ENCODE data around the gene GBA2.

GBA2 gene

GRCh38 chr9:35736201-35736633 lies 12.8 kb downstream of the GBA2 start:
- ChIA-PET POLR2A (interaction anchor here (1.0 to 2.0 kb wide), 2 partner anchors 12 to 46 kb away, joined by 3 to 9 read pairs; partner anchors contain the start of genes GBA2 and RGP1), CTCF (interaction anchor here (0.6 to 7.0 kb wide), 16 partner anchors 10 to 147 kb away, joined by 3 to 130 read pairs (median 4); partner anchors contain the start of genes GBA2 and RGP1)
- DNase-seq (ENCODE audit: low read depth, low spot score): no peak
- TF ChIP-seq CTCF (IDR thresholded peaks at IDR 0.05; ENCODE audit: insufficient read depth, low read length, missing control alignments): peak; percentile 95
- no peak overlapping the region for H3K4me3 ChIP-seq (ENCODE audit: low read depth, low read length)

DNA sequence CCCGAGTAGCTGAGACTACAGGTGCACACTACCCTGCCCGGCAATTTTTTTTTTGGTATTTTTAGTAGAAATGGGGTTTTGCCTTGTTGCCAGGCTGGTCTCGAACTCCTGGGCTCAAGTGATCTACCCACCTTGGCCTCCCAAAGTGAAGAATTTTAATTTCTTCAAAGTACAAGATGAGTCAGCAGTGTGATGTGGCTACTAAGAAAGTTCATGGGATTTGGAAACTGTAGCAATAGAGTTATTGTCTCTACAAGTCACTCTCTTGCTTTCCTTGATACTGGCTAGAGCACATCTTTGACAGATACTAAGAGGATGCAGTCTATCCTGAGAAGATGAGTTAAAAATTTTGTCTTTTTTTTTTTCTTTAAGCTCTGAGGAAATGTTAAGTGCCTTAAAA lies 14.9 kb downstream of the GBA2 start:
- peak overlapping the region; percentile 1; the same call in 1 of the 2 replicates for H3K4me3 ChIP-seq (ENCODE audit: low read depth, low read length)
- no peak for DNase-seq (ENCODE audit: low read depth, low spot score)
- CTCF ChIA-PET: interaction anchor here (0.8 to 7.0 kb wide), 7 partner anchors 12 to 177 kb away, joined by 3 to 130 read pairs (median 6); partner anchors contain the start of genes ARHGEF39, GBA2 and RGP1
- no peak for TF ChIP-seq CTCF (IDR thresholded peaks at IDR 0.05; ENCODE audit: insufficient read depth, low read length, missing control alignments)
- POLR2A ChIA-PET: interaction anchor here (0.5 to 0.6 kb wide), 2 partner anchors 12 to 89 kb away, joined by 3 to 4 read pairs; no protein-coding TSS in a partner anchor

DNA sequence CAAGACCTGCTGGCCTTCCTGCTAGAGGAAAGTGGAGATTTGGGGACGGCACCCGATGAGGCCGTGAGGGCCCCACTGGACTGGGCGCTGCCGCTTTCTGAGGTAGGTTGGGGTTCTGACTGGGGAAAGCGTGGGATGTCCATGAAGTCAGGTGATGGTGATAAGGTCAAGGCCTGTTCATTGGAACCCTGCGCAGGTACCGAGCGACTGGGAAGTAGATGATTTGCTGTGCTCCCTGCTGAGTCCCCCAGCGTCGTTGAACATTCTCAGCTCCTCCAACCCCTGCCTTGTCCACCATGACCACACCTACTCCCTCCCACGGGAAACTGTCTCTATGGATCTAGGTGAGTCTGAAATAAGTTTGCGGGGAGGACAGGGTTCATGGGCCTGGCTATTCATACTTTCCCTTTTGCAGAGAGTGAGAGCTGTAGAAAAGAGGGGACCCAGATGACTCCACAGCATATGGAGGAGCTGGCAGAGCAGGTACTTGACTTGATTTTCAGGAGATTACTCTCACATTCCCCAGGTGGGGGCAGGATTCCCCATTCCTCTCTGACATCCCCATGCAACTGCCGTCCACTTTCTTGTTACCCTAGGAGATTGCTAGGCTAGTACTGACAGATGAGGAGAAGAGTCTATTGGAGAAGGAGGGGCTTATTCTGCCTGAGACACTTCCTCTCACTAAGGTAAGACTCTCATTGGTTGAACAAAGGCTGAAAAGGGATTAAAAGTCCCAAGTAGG lies 16.1 kb downstream of the GBA2 start:
- TF ChIP-seq CTCF (IDR thresholded peaks at IDR 0.05; ENCODE audit: insufficient read depth, low read length, missing control alignments): peak; percentile 1
- ChIA-PET CTCF (interaction anchor here (0.6 to 31.2 kb wide), 7 partner anchors 10 to 218 kb away, joined by 3 to 816 read pairs (median 7); partner anchors contain the start of genes ARHGEF39 and TPM2), POLR2A (interaction anchor here (1.0 to 9.6 kb wide), 9 partner anchors 9 to 216 kb away, joined by 3 to 325 read pairs (median 5); partner anchors contain the start of genes ARHGEF39, CCDC107, GBA2 and RGP1)
- H3K4me3 ChIP-seq (ENCODE audit: low read depth, low read length): peak overlapping the region; percentile 87
- peak; percentile 45 for DNase-seq (ENCODE audit: low read depth, low spot score)

- POLR2A ChIA-PET: interaction anchor here (0.7 to 9.6 kb wide), 10 partner anchors 10 to 216 kb away, joined by 3 to 325 read pairs (median 4); partner anchors contain the start of genes ARHGEF39, CCDC107, GBA2 and RGP1
- peak within 1 kb of the TSS; percentile 87 for H3K4me3 ChIP-seq (ENCODE audit: low read depth, low read length)
- DNase-seq (ENCODE audit: low read depth, low spot score): peak; percentile 96
- peak; percentile 44 for TF ChIP-seq CTCF (IDR thresholded peaks at IDR 0.05; ENCODE audit: insufficient read depth, low read length, missing control alignments)
- CTCF ChIA-PET: interaction anchor here (0.6 to 31.2 kb wide), 9 partner anchors 11 to 218 kb away, joined by 3 to 816 read pairs (median 6); partner anchors contain the start of genes ARHGEF39 and TPM2
Observed at GRCh38 chr9:35732185-35732799, 16.7 kb downstream of the GBA2 start, which contains the start of the genes CREB3 and TLN1. TSS of gene CREB3 (plus strand) at chr9:35732666. CDS start at chr9:35732773, 107 bp downstream. TSS of gene TLN1 (minus strand) at chr9:35732195. CDS start at chr9:35725694, 6,501 bp downstream.

- DNase-seq (ENCODE audit: low read depth, low spot score): no peak
- ChIA-PET POLR2A (interaction anchor here (0.7 to 9.6 kb wide), 9 partner anchors 16 to 215 kb away, joined by 3 to 325 read pairs (median 4); partner anchors contain the start of genes ARHGEF39, CCDC107, GBA2 and RGP1), CTCF (interaction anchor here (1.0 to 31.2 kb wide), 17 partner anchors 9 to 180 kb away, joined by 3 to 816 read pairs (median 5); partner anchors contain the start of genes ARHGEF39, CCDC107, RGP1 and RMRP)
- TF ChIP-seq CTCF (IDR thresholded peaks at IDR 0.05; ENCODE audit: insufficient read depth, low read length, missing control alignments): no peak
- peak overlapping the region; percentile 87 for H3K4me3 ChIP-seq (ENCODE audit: low read depth, low read length)
Observed at GRCh38 chr9:35731415-35732184, 17.4 kb downstream of the GBA2 start.

Data from AG04449 (cell line).